ENCODE data around the gene KASH5.

The KASH5 gene

DNA sequence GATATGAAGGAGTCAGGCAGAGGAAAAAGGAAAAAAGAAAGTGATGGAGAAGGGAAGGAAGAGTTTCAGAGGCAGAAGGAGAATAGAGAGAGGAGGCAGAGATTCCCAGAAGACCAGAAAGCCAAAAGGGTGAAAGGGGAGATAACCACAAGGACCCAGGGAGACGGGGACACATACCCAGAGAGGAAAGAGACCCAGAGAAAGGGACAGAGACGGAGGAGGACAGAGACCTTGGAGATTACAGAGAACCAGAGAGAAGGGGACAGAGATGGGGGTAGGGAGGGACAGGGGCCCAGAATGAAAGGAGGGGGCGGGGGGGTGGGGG, 33.8 kb downstream of the KASH5 start:
- Histone ChIP-seq H3K27ac (replicated peaks) (no peak overlapping the region), H3K4me3 (replicated peaks; ENCODE audit: insufficient read depth, low read length) (no peak overlapping the region), H3K27me3 (ENCODE audit: insufficient read depth, poor library complexity, severe bottlenecking) (peaks cover 65% of the 10 kb centered on the region)
- DNase-seq (ENCODE audit: low read depth in 1 of 2, low spot score in 1 of 2) = no peak
- no peak for TF ChIP-seq POLR2AphosphoS5 (IDR thresholded peaks at IDR 0.05; ENCODE audit: low read depth)
- TF ChIP-seq REST (IDR thresholded peaks at IDR 0.05; ENCODE audit: insufficient replicate concordance, low read depth) = no peak
- TF ChIP-seq SPI1 (IDR thresholded peaks at IDR 0.05; ENCODE audit: borderline replicate concordance, low read depth) = no peak
- no peak for TF ChIP-seq CTCF (IDR thresholded peaks at IDR 0.05; ENCODE audit: insufficient read depth, low read length)
- no peak for TF ChIP-seq GABPA (IDR thresholded peaks at IDR 0.05; ENCODE audit: low read depth)

GRCh38 chr19:49422407-49423070, 34.5 kb downstream of the KASH5 start:
- Histone ChIP-seq H3K27me3 (ENCODE audit: insufficient read depth, poor library complexity, severe bottlenecking) (peaks cover 70% of the 10 kb centered on the region), H3K27ac (replicated peaks) (no peak overlapping the region), H3K4me3 (replicated peaks; ENCODE audit: insufficient read depth, low read length) (0 out of 2 replicates have a peak overlapping the region, but pooled peaks have one; percentile 7)
- no peak for TF ChIP-seq POLR2AphosphoS5 (IDR thresholded peaks at IDR 0.05; ENCODE audit: low read depth)
- no peak for TF ChIP-seq REST (IDR thresholded peaks at IDR 0.05; ENCODE audit: insufficient replicate concordance, low read depth)
- no peak for TF ChIP-seq SPI1 (IDR thresholded peaks at IDR 0.05; ENCODE audit: borderline replicate concordance, low read depth)
- peak; percentile 28 for TF ChIP-seq CTCF (IDR thresholded peaks at IDR 0.05; ENCODE audit: insufficient read depth, low read length)
- TF ChIP-seq GABPA (IDR thresholded peaks at IDR 0.05; ENCODE audit: low read depth) = no peak
- peak in 1 of 2 experiments; percentile 51 for DNase-seq (ENCODE audit: low read depth in 1 of 2, low spot score in 1 of 2)

DNA sequence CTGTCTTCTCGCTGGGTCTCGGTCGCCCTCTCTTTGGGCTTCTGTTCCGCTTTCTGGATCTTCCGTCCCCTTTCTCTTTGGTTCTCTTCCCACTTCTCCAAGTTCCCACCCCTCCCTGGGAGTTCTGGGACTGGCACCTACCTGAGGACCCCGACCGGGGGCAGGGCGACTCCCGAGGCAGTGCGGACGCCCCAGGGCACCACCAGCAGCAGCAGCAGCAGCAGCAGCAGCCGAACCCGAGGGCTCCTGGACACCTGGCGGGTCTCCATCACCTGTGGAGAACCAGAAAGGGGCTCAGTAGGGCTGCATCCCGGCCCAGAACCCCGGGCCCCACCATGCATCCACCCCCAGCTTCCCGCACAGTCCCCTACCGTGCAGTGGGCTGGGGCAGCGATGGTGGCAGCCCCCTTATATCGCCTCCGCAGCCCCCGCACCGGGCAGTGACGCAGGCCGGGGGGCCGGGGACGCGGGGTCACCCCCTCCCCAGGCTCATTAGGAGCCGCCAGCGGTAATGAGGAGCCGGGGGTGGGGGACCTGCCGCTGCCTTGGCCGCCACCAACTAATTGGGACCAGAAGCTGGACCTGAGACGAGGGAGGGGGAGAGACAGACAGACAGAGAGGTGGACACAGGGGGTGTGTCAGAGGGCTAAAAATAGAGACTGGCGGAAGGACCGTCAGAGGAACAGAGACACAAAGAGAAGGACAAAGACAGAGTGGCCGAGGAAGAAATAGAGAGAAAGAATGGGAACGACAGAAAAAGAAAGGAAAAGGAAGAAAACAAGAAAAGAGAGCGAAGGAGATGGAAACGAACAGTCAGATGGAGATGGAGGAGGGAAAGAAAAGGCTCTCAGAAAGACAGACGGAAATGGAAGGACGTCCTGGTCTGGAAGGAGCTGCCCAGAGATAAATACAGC, 35.3 kb downstream of the KASH5 start, which contains the start of gene PTH2:
TSS of gene PTH2 (minus strand) at position 371 of the 914 bp plus-strand sequence. CDS start at position 269, 102 bp downstream.
- TF ChIP-seq SPI1 (IDR thresholded peaks at IDR 0.05; ENCODE audit: borderline replicate concordance, low read depth) (peak; percentile 37; the same call in 1 of the 2 replicates), GABPA (IDR thresholded peaks at IDR 0.05; ENCODE audit: low read depth) (no peak)
- H3K4me3 ChIP-seq (replicated peaks; ENCODE audit: insufficient read depth, low read length) = 0 out of 2 replicates have a peak within 1 kb of the TSS, but pooled peaks have one; percentile 7
- H3K27me3 ChIP-seq (ENCODE audit: insufficient read depth, poor library complexity, severe bottlenecking) = peaks cover 74% of the 10 kb centered on the region
- no peak for DNase-seq (ENCODE audit: low read depth in 1 of 2, low spot score in 1 of 2)
- H3K27ac ChIP-seq (replicated peaks) = no peak within 1 kb of the TSS

GRCh38 chr19:49423985-49424303, 35.9 kb downstream of the KASH5 start:
- no peak for DNase-seq (ENCODE audit: low read depth in 1 of 2, low spot score in 1 of 2)
- H3K27ac ChIP-seq (replicated peaks) = no peak overlapping the region
- peaks cover 80% of the 10 kb centered on the region for H3K27me3 ChIP-seq (ENCODE audit: insufficient read depth, poor library complexity, severe bottlenecking)
- no peak overlapping the region for H3K4me3 ChIP-seq (replicated peaks; ENCODE audit: insufficient read depth, low read length)
- TF ChIP-seq CTCF (IDR thresholded peaks at IDR 0.05; ENCODE audit: insufficient read depth, low read length) = no peak
- no peak for TF ChIP-seq SPI1 (IDR thresholded peaks at IDR 0.05; ENCODE audit: borderline replicate concordance, low read depth)
- no peak for TF ChIP-seq GABPA (IDR thresholded peaks at IDR 0.05; ENCODE audit: low read depth)
- no peak for TF ChIP-seq REST (IDR thresholded peaks at IDR 0.05; ENCODE audit: insufficient replicate concordance, low read depth)
- TF ChIP-seq POLR2AphosphoS5 (IDR thresholded peaks at IDR 0.05; ENCODE audit: low read depth) = no peak
